Gastrocnemius medialis (tissue), 4 donors: ENCODE measurements around the gene TNFAIP8L1.

Experiments used
- POLR2A ChIP-seq, 2 donors: fragments of 450-650 bp; IDR thresholded peaks; one replicate each; pipeline ENCODE4 v1.6.1; 2017; ENCODE audit warnings: antibody characterized with exemption in 2 of 2, mild to moderate bottlenecking in 2 of 2, moderate library complexity in 2 of 2
- TF ChIP-seq, protein P1 (sequence below), 5 experiments: fragments of 450-650 bp in 3 of 5; fragments of 200-600 bp in 2 of 5; sonication (generic) in 2 of 5; IDR thresholded peaks in 4 of 5; conservative IDR thresholded peaks in 1 of 5; 1 replicate in 4 of 5; 2 replicates in 1 of 5; pipeline ENCODE4 v1.5.1; 2016 to 2019; ENCODE audit warnings: antibody characterized with exemption in 5 of 5, mild to moderate bottlenecking in 3 of 5, moderate library complexity in 3 of 5

DNA sequence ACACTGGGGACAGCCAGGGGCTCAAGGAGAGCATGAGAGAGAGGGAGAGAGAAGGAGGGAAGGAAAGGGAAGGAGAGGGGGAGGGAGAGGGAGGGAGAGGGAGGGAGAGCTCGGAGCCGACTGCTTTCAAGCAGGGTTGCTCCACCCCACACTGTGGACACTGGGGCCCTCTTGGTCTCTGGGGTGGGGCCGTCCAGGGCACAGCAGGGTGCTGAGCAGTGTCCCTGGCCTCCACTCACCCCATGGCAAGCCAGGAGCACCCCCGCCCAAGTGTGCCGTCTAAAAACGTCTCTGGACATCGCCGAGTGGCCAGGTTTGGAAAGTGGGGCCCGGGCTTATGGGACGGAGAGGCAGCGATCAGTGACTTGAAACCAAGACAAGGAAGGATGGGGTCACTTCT, 63.4 kb downstream of the TNFAIP8L1 start:
- TF ChIP-seq, protein P1, sequence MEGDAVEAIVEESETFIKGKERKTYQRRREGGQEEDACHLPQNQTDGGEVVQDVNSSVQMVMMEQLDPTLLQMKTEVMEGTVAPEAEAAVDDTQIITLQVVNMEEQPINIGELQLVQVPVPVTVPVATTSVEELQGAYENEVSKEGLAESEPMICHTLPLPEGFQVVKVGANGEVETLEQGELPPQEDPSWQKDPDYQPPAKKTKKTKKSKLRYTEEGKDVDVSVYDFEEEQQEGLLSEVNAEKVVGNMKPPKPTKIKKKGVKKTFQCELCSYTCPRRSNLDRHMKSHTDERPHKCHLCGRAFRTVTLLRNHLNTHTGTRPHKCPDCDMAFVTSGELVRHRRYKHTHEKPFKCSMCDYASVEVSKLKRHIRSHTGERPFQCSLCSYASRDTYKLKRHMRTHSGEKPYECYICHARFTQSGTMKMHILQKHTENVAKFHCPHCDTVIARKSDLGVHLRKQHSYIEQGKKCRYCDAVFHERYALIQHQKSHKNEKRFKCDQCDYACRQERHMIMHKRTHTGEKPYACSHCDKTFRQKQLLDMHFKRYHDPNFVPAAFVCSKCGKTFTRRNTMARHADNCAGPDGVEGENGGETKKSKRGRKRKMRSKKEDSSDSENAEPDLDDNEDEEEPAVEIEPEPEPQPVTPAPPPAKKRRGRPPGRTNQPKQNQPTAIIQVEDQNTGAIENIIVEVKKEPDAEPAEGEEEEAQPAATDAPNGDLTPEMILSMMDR (IDR thresholded peaks at IDR 0.05 in 4 of 5, conservative IDR thresholded peaks at IDR 0.05 in 1 of 5) = no peak
- TF ChIP-seq POLR2A (IDR thresholded peaks at IDR 0.05) = no peak
